Measurements from ENCODE around the gene SH3RF1. TPM values are rescaled to one million over a fixed set of nuclear protein-coding genes. Genes with fewer than 3 reads are reported as not detected.
"Not testable (repeated sequence)": the region's sequence is repeated elsewhere in the genome, so short reads cannot be mapped to it uniquely, and the experiment has no call there.

Gene SH3RF1
- 0.16 and 0.30 TPM in 2 replicates for total RNA-seq

DNA sequence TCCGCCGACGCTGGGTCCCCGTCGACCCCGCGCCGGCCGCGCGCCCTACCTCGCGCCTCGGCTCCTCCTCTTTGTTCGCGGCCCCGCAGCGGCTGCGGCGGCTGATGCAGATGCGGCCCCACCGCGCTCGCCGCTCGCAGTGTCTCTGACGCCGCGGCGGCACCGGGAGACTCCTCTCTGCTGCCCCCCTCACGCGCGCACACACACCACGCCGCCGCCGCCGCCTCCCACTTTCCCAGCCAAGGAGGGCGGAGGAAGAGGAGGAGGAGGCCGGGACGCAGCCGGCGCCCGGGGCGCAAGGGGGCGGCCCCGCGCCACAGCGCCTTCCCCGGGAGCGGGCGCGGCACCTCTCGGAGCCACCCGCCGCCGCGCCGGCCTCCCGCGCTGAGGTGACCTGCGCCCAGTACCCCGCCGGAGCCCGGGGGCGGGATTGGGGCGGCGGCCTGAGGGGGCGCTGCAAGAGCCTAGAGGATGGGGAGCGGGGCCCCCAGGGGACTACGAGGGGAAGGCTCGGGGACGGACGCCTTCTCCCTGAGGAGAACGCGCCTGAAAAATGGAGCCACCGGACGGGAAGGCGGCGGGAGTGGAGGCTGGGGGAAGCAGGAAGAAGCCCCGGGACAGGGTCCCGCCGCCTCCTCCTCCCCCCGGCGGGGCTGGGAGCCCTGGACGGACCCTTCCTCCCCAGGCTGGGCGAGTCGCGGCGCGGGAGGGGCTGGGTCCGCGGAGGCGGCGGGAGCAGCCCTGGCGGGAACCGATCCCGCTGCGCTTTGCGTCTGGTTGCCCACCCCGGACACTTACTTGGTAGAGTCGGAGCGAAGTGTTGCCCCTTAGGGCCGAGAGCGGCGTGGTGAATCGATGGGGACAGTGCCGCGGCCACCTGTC lies at the start of gene SH3RF1:
Gene SH3RF1 (minus strand): TSS at position 147 of the 882 bp plus-strand sequence. CDS start 1,744 bp downstream, outside the sequence.
- intact Hi-C loops (cut with micrococcal nuclease), result loop anchor here (2.0 to 5.0 kb wide), 3 partner anchors 140 to 264 kb away; no protein-coding TSS in a partner anchor

DNA sequence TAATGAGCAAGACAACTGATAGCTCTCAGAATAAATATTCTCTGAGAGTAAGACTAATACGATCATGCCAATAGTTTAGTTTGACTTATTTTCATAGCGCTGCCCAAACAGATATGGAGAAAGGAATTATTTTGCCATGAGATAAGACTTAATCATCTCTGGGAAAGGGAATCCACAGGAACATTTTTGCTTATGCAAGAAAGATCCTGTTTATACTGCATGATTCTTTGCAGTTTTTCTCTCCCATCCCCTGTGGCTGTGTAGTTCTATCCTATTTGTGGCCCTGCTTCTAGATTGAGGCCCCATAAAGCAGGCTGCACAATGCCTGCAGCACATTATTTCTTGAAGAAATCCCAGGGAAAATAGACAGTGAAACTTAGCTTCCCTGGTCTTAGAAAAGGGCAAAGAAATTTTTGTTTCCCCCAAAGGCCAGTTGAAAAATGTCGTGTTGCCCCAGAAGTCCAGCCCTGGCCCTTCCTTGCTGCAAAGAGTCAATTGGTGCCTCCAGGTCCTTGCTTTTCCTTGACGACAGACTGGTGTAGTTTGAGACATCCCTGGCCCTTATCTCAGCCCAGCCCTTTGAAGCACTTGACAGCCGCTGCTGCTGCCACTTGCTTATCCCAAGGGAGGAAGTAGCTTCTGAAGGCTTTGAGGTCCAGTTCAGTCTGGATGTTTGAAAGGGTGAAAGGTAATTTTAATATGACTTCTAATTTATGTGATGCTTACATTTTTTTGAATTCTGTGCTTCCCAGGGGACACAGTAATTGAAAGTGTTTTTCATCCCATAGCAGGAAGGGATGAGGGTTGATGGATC lies 45.0 kb upstream of the SH3RF1 start:
- intact Hi-C loops (cut with micrococcal nuclease), result no loop called here

DNA sequence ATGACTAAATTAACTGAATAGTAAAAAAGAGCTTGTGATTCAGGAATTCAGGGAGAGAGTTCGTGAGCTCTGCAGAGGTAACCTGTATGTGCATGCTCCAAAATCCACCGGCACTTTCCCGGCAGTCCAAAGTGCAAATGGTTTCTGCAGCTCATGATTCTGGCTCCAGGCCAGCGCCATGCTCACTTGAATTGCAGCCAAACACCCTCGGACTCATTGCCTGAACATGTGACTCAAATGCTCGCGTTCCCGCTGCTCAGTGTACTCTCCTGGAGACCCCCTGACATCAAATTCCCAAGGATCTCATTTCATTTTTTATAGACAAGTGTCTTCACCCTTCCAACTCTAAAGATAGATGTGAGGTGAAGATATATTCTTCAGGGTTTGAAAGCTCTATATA lies 44.1 kb upstream of the SH3RF1 start:
- intact Hi-C loops (cut with micrococcal nuclease), result no loop called here

DNA sequence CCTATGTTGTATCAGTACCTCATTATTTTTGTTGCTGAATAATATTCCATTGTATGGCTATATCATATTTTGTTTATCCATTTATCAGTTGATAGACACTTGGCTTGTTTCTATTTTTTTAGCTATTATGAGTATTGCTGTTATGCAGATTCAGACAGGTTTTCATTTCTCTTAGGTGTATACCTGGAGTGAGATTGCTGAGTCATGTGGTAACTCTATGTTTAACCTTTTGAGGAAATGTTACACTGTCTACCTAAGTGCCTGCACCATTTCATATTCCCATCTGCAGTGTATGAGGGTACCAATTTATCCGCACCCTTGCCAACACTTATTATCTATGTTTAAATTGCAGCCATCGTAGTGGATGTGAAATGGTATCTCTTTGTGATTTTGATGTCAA lies 43.0 kb upstream of the SH3RF1 start:
- intact Hi-C loops (cut with micrococcal nuclease), result no loop called here

DNA sequence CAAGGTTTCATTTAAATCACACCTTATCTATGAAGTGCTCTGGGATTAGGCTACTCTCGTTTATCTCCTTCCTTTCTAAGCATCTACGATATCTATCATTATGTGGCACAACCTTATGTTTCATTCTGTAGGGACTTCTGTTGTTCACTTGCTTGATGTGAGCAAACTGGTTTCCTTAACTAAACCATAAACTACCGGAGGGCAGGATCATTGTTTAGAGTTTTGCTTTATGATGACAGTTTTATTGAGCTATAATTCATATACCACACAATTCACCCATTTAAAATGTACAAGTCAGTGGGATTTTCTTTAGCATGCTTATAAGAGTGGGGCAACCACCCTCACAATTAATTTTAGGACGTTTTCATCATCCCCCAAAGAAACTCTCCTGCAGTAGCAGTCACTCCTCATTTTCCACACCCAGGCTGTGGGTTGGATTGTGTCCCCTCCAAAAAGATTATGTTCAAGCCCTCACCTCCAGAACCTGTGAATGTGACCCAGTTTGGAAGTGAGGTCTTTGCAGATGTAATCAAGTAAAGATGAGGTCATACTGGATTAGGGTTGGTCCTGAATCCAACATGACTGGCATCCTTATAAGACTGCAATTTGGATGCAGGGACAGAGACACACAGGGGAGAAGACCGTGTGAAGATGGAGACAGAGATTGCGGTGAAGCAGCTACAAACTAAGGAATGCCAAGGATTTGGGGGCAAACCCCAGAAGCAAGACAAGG lies 42.1 kb upstream of the SH3RF1 start:
- intact Hi-C loops (cut with micrococcal nuclease), result no loop called here

DNA sequence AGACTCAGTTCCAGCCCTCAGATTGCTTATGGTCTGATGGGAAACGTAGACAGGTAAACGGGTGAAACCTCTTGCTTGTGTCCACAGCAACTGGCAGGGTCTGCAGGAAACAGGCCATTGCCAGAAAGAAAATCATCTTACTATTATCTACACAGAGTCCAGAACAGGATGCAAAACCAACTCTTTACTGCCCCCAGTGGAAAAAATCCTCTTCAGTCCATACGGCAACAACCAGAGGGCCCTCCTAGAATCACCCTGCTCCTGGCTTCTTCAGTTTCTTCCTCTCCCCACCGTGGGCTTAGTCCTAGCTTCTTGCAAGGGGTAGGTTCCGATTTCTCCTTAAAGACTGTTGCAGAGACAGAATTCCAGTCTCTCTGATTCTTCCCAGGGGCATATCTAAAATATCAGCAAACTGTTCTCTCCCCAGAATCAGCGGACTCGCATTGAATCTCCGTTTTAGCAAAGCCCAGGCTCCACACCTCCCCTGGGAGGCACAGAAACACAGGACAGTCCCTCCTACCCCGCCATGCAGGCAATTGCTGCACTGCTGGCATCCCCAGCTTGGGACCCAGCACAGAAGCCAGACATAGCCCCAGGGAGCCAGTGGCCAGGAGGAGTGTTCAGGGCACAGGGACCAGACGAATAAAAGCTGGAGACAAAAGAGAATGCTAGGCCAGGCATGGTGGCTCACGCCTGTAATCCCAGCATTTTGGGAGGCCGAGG lies 41.0 kb upstream of the SH3RF1 start:
- intact Hi-C loops (cut with micrococcal nuclease), result no loop called here

DNA sequence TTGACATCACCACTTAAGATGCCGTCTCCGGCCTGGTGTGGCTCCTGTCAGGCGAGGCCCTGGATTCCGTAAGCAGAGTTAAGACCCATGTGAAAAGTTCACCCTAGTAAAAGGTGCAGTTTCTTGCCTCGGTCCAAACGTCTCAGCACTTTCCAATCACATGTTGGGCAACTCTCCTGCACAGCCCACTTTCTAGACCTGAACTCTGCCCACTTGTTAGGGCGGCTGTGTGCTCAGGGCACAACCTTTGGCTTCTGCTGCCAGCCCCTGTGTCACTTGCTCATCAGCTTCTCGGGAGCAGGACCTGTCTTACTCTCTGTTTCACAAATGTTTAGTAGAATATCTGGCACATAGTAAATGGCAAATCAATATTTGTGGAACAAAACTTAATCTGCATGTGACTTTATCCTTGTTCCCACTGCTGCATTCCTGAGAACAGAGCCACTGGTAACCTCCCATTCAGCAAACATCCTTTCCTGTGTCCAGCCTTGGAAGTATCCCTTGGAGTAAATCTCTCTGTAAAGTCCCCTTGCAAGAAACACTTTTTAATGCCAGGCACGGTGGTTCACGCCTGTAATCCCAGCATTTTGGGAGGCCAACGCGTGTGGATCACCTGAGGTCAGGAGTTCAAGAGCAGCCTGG lies 38.7 kb upstream of the SH3RF1 start:
- intact Hi-C loops (cut with micrococcal nuclease), result no loop called here

DNA sequence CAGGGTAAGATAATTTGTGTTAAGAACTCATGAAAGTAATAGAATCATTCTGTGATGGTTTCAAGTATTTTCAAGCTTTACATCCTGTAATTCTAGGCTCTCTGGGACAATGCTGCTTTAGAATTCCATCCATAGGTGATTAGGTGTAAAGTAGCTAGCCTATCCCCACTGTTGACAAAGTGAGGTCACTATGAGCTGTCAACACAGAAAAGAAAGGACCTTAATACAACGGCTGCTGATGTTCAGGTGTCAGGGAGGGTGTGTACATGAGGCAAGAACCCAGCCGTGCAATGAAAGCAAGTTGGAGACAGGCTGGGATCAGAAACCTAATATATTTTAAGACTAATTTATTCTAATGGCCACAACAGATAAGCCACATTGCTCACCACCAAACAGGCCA lies 36.8 kb upstream of the SH3RF1 start:
- intact Hi-C loops (cut with micrococcal nuclease), result no loop called here

DNA sequence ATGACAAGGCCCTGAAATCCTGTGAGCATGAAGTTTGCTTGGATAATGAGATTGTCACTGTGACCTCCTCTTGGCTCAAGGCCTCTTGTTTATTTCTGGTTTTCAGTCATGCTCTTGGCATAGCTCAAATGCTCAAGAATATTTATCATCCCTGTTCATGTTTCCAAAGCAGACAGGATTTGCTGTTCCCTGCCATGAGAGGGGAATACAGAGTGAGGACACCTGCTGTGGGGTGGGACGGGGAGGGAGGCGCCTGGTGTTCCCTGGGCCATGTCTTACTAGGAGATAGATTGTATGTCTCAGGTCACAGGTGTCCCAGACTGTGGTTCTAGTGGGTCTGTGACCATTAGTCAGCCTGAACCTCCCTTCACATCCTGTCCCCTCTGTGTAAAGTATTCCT lies 34.9 kb upstream of the SH3RF1 start:
- intact Hi-C loops (cut with micrococcal nuclease), result no loop called here

DNA sequence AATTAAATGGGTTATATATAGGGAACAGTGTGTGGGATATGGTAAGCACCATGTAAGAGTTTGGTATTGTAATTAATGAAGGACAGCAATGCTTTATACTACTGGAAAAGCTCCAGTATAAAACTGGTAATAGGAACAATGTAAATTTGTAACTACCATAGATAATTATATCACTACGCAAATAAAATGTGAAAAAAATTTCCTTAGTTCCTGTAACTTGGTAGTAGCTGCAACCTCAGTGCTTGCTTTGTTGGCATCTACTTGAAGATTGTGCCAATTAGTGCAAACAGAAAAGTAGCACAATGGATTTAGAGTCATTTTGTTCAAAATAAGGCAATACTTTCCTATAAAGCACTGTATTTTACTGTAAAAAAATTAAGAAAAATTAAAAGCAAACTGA lies 34.4 kb upstream of the SH3RF1 start:
- intact Hi-C loops (cut with micrococcal nuclease), result no loop called here

DNA sequence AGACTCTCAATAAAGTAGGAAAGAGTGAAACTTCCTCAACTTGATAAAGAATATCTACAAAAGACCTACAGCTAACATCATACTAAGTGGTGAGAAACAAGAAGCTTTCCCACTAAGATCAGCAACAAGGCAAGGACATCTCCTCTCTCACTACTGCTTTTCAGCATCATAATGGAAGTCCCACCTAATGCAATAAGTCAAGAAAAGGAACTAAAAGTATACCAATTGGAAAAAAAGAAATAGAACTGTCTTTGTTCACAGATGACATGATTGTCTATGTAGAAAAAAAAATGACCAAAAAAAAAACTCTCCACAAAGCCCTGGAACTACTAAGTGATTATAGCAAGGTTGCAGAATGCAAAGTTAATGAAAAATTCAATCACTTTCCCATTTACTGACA lies 25.1 kb upstream of the SH3RF1 start:
- intact Hi-C loops (cut with micrococcal nuclease), result no loop called here

DNA sequence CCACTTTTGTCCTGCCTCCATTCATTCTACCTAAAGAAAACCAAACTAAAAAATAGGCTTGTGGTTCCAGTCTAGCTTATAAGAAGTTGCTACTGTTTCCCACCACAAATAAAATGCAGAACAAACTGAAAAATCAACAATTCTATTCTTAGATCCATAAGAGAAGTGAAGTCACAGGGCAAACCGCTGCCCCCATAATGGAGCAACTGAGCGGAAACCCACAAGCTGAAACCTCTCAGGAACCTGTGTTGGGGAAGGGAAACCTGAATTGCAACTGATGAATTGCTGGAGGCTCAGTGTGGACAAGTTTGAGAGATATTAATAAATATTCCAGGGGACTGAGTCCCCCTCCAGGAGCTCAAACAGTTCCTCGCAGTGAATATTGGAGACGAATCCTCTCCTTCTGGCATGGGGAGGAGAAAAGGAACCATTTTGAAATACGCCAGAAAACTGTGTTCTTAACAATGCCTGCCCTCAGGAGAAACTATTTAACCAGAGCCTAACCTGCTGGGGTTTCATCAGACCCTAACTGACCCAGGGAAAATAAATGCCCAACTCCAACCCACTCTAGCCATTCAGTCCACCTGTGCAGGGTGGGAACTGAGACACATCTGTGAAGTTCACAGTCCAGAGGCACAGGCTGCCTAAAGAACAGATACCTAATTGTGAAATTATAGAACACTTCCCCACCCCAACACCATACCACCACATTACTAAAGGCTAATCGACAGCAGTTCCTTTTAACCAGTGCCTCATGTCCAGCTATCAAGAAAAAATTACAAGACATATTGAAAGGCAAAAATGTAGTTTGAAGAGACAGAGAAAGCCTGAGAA lies 22.8 kb upstream of the SH3RF1 start:
- intact Hi-C loops (cut with micrococcal nuclease), result no loop called here

DNA sequence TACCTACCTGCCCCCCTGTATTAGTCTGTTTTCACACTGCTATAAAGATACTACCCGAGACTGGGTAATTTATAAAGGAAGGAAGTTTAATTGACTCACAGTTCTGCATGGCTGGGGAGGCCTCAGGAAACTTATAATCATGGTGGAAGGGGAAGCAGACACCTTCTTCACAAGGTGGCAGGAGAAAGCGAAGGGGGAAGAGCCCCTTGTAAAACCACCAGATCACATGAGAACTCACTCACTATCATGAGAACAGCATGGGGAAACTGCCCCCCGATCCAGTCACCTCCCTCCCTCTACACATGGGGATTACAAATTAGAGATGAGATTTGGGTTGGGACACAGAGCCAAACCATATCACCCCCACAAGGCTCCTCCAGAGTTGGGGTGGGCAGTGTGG lies 17.2 kb upstream of the SH3RF1 start:
- intact Hi-C loops (cut with micrococcal nuclease), result not testable (repeated sequence)

DNA sequence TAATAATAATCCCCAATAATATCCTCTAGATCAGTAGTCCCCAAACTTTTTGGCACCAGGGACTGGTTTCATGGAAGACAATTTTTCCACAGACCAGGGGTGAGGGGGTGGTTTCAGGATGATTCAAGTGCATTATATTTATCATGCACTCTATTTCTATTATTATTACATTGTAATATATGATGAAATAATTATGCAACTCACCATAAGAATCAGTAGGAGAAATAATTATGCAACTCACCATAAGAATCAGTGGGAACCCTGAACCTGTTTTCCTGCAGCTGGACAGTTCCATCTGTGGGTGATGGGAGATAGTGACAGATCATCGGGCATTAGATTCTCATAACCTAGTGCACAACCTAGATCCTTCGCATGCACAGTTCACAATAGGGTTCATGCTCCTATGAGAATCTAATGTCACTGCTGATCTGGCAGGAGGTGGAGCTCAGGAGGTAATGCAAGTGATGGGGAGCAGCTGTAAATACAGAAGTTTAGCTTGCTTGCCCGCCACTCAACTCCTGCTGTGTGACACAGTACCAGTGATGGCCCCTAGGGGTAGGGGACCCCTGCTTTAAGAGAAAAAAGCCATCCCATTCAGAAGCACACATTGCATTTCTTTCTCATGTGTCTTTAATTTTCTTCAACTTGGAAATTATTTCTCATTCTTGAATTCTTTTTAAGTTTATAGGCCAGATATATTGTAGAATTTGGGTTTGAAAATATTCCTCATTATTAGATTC lies 16.0 kb upstream of the SH3RF1 start:
- intact Hi-C loops (cut with micrococcal nuclease), result no loop called here

DNA sequence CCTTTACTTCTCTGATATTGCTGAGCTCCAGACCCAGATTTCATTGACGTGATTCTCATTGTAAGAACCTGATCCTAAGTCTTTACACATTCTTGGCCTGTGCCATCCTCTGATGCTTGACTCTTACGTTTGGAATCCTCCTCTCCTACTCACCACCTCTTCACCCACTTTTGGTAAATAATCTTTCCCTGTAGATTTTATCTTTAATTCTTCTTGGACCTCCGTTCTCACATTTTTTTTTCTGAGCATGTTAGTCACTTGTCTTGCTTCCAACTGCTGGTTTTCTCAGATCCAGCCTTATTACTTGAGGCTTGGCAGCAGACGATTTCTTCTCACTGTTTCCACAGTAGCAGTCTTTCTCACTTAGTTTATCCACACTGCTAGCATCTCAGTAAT lies 12.4 kb upstream of the SH3RF1 start:
- intact Hi-C loops (cut with micrococcal nuclease), result no loop called here

DNA sequence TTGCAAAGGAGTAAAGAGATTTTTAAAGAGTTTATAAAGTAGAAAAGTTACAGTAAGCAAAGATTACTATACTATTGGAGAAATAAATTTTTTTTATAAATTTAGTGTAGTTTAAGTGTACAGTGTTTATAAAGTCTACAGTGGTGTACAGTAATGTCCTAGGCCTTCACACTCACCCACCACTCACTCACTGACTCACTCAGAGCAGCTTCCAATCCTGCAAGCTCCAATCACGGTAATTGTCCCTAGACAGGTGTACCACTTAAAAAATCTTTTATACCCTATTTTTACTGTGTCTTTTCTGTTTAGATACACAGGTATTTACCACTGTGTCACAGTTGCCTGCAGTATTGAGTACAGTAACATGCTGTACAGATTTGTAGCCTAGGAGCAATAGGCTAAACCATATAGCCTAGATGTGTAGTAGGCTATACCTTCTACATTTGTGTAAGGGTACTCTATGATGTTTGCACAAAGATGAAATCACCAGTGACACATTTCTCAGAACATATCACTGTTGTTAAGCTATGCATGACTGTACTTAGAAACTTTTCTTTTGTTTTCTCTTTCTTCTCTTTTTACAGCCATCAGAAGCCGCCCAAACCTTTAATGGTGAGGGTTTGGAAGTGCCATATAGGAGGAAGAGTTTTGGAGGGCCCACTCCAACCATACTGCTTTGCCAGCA lies 11.8 kb upstream of the SH3RF1 start:
- intact Hi-C loops (cut with micrococcal nuclease), result no loop called here

DNA sequence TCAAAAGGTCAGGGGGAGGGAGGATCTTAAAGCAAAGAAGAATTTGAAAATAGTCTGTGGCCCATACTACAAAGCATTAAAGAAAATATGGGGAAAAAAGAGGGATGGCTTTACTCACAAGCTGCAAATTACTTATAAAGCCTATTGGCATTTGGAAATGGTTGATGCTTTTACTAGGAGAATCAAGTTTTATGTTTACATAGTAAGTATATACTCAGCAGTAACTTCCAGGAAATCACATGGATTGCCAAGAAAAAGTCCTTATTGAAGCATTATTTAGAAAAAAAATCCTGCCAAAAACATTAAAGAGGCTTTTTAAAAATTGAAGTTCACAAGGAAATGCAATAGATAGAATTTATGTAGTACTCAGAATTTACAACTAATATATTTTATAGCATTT lies 8.4 kb upstream of the SH3RF1 start:
- intact Hi-C loops (cut with micrococcal nuclease), result no loop called here

DNA sequence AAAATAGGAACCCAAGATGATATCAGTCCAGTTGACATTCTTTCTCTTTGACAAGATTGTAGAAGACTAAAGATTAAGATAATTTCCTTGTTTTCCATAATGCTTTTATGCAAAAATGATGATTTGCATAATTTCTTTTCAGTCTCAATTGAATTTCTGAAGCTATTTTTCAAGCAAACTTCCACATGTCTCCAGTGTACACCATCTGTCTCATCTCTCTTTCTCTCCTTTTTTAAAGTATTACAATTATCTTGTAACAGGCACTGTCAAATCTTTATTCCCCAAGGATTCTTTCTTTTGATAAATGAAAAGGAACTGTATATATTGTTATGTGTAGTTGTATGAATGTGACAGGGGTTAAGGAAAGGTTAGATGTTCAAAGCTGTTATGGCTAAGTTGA lies 7.9 kb upstream of the SH3RF1 start:
- intact Hi-C loops (cut with micrococcal nuclease), result no loop called here
